ENCODE results near the gene ALOX15.
A peak's percentile ranks its signal among the peaks of the same experiment; 100 is the strongest.
"Not testable (repeated sequence)": the region's sequence is repeated elsewhere in the genome, so short reads cannot be mapped to it uniquely, and the experiment has no call there.

ALOX15 gene

GRCh38 chr17:4590981-4591453 is 50.5 kb downstream of the ALOX15 start:
- DNase-seq = no peak

- DNase-seq = not testable (repeated sequence)
These were observed 51.4 kb downstream of the ALOX15 start for GRCh38 chr17:4590042-4590441.

- no peak for DNase-seq
These were observed 52.4 kb downstream of the ALOX15 start for GRCh38 chr17:4588898-4589625.

GRCh38 chr17:4588391-4588790 is 53.1 kb downstream of the ALOX15 start:
- DNase-seq = no peak

GRCh38 chr17:4587803-4588202 is 53.7 kb downstream of the ALOX15 start:
- DNase-seq = no peak

- no peak for DNase-seq
These were observed 54.3 kb downstream of the ALOX15 start for GRCh38 chr17:4587195-4587594.

- no peak for DNase-seq
These were observed 55.4 kb downstream of the ALOX15 start for GRCh38 chr17:4586043-4586442.

- DNase-seq = no peak
These were observed 55.9 kb downstream of the ALOX15 start for GRCh38 chr17:4585638-4585994.

- no peak for DNase-seq
These were observed 56.4 kb downstream of the ALOX15 start for GRCh38 chr17:4584917-4585637.

GRCh38 chr17:4584101-4584916 is 57.2 kb downstream of the ALOX15 start, which contains the start of gene SMTNL2:
Gene SMTNL2 (plus strand): TSS chr17:4584529. CDS start chr17:4584606, 77 bp downstream.
- peak in 2 of 3 experiments; percentile 30 to 38 for DNase-seq

GRCh38 chr17:4583782-4584100 is 57.7 kb downstream of the ALOX15 start:
- DNase-seq = peak in 2 of 3 experiments; percentile 31 to 33

- no peak for DNase-seq
These were observed 58.3 kb downstream of the ALOX15 start for GRCh38 chr17:4583206-4583605.

GRCh38 chr17:4582691-4583090 is 58.8 kb downstream of the ALOX15 start:
- no peak for DNase-seq

GRCh38 chr17:4582101-4582501 is 59.4 kb downstream of the ALOX15 start:
- DNase-seq = no peak
